Stimulated activated CD8-positive, alpha-beta memory T cell treated with anti-CD3 and anti-CD28 coated beads, Interleukin-4, amount 100 ng/mL, for 24 hours (primary cell): ENCODE results near the gene TMC2.

Source experiments
- DNase-seq: peaks from one replicate; pipeline ENCODE4 v3.0.0-alpha.2; 2020; ENCODE audit warnings: low read depth

TMC2 gene

GRCh38 chr20:2631228-2631627 is 94.9 kb downstream of the TMC2 start:
- no peak for DNase-seq

- DNase-seq: no peak
Observed at GRCh38 chr20:2633381-2633780, 97.0 kb downstream of the TMC2 start.

- no peak for DNase-seq
Observed at GRCh38 chr20:2637246-2637645, 100.9 kb downstream of the TMC2 start.

DNA sequence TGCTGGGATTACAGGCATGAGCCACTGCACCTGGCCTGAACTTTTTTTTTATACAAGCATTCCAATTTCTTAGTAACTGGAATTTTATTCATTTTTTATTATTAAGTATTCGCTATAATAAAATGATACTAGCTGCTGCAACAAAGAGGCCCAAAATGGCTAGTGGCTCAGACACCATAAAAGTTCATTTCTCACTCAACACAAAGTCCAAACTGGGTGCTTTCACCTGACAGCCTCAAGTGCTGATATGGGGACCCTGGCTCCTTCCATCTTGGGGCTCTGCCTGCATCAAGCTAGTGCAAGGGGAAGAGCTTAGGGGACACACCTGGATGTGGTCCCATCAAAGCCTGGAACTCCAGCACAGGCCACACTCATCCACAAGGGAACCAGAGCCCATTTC is 103.9 kb downstream of the TMC2 start:
- no peak for DNase-seq

- no peak for DNase-seq
Observed at GRCh38 chr20:2640899-2641298, 104.5 kb downstream of the TMC2 start.

DNA sequence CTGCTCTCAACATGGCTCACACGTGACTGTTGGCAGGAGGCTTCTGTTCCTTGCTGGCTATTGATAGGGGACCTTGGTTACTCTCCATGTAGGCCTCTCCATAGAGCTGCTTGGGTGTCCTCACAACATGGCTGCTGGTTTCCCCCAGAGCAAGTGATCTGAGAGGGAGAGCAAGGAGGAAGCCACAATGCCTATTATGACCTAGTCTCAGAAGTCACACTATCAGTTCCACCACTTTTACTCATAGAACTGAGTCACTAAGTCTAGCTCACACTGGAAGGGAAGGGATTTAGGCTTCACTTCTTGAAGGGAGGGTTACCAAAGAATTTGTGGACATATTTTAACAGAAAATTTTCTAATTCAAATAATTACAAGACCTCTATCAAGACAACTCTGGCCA is 107.3 kb downstream of the TMC2 start:
- no peak for DNase-seq

DNA sequence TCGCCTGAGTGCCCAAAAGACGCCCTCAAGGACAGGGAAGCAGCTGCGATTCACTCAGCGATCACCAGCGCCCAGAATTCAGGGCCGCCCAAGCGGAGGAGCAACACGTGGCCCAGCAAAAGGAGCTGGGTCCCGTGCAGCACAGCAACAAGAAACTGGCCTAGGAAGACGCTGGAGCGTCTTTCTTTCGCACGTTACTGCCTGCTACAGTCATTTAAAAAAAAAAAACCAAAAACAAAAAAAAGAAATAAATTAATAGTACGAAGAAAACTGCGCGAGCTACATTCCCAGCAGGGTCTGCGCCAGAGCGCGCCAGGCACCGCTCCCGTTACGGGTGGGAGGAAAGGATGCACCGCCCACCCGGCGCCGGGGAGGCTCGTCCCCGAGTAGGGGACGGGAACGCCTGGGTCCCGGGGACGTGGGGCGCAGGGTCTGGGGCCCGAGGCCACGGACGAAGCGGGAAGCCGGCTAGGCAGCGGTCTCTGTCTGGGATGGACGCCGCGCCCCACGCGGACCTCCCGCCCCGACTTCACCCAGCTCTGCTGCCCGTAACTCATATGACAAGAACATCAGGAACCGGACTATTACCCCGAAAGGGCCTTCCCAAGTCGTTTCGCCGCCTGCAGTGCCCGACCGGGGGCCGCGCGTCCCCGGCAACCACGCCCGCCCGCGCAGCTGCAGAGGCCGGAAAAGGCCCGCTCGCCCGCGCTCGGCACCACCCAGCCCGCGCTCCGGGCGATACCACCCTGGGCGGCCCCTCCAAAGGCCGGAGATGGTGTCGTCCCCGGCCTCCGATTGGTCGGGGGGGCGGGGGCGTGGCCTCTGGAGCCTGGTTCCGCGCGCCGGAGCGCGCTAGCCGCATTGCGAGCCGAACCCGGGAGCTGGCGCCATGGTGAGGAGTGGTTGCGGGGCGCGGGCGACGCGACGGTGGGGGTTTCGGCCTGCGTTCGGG is 115.7 kb downstream of the TMC2 start, which contains the start of gene NOP56:
TSS of gene NOP56 (plus strand) at position 861 of the 952 bp plus-strand sequence. CDS start at position 890, 29 bp downstream.
- peak; percentile 89 for DNase-seq

- peak; percentile 36 for DNase-seq
Observed at GRCh38 chr20:2652724-2653555, 116.6 kb downstream of the TMC2 start.

GRCh38 chr20:2653556-2654383 is 117.4 kb downstream of the TMC2 start:
- DNase-seq: no peak

DNA sequence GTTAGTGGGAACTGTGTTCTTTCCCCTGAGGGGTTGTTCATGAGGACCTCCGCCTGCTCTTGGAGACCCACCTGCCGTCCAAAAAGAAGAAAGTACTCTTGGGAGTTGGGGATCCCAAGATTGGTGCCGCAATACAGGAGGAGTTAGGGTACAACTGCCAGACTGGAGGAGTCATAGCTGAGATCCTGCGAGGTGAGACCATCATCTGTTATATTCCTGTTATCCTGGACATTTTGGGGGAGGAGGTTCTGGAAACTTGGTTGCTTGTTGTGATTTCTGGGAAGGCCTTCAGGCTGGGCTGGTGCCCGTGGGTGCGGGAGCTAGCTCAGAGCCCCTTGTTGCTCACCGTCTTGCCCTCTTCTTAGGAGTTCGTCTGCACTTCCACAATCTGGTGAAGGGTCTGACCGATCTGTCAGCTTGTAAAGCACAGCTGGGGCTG is 118.0 kb downstream of the TMC2 start:
- DNase-seq: no peak

- DNase-seq: no peak
Observed at GRCh38 chr20:2654831-2655230, 118.5 kb downstream of the TMC2 start.

DNA sequence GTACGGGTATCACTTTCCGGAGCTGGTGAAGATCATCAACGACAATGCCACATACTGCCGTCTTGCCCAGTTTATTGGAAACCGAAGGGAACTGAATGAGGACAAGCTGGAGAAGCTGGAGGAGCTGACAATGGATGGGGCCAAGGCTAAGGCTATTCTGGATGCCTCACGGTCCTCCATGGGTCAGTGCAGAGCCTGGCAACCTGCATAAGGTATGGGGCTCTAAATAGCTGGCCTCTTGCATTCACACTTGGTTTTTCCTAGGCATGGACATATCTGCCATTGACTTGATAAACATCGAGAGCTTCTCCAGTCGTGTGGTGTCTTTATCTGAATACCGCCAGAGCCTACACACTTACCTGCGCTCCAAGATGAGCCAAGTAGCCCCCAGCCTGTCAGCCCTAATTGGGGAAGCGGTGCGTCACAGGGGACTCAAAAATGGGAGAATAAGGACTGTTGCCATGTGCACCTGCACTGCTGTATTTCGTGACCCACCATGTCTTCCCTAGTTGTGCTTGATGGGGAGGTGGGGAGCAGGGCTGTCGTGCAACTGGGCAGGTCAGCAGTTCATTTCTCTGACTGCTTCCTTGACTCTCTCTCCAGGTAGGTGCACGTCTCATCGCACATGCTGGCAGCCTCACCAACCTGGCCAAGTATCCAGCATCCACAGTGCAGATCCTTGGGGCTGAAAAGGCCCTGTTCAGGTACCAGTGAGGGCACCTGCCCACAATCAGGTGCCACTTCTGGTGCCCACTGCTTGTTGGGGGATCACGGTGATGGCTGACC is 119.2 kb downstream of the TMC2 start:
- DNase-seq: no peak

- no peak for DNase-seq
Observed at GRCh38 chr20:2656471-2657117, 120.2 kb downstream of the TMC2 start.

GRCh38 chr20:2657241-2657640 is 120.9 kb downstream of the TMC2 start:
- DNase-seq: no peak

DNA sequence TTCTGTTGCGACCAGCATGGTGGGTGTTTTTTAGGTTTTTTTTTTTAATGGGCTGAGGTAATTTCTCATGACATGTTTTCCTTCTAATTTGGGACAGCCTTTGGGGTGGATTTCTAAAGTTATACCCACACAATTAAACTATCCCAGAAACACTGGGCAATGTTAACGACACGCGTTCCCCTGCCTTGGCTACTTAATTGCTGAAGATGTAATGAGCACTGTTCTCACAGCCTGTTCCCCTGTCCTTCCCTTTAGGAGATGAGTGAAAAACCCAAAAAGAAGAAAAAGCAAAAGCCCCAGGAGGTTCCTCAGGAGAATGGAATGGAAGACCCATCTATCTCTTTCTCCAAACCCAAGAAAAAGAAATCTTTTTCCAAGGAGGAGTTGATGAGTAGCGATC is 121.3 kb downstream of the TMC2 start:
- no peak for DNase-seq

DNA sequence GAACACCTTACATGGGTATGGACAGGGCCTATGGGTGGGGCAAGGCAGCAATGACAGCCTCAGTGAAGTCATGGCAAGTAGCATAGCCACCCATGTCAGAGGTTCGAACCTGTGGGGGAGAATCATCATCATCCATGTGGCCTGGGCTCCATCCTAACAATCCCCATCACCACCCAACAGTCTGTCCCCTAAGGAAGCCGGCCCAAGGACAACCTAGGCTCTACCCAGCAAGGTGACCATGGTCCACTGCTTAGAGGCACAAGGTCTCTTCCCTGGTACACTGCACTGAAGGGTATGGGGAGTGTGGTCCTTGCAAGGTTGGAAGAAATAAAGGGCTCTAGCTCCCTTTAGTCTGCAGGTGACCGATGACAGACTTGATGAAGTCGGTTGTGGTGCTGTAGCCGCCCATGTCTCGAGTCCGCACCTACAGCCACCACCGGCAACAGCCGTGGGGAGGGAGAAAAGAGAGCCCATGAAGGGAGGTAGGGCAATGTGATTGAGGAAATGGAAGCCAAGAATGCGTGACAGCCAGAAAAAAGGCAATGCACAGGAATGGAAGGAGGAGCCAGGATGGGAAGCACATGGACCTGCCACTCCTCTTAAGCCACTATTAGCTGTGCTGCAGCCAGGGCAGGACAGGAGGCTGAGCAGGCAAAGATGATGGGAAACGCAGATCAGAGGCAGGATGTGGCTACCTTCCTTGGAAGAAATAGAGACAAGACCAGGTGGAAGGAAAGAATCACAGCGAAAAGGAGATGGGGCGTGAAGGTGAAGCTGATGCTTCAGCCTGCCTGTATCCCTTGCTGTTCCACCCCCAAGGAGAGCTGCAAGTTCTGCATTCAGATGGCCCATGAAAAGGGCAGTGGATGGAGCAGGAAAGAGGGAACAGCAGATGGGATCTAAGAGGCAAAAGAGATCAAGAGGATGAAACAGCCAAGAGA is 122.3 kb downstream of the TMC2 start:
- DNase-seq: no peak

- DNase-seq: no peak
Observed at GRCh38 chr20:2659547-2659946, 123.2 kb downstream of the TMC2 start.

- no peak for DNase-seq
Observed at GRCh38 chr20:2663364-2663886, 127.1 kb downstream of the TMC2 start.
